Measurements from ENCODE around the gene KAT6B. TPM values are rescaled to one million over a fixed set of nuclear protein-coding genes. Genes with fewer than 3 reads are reported as not detected.
"Not testable (repeated sequence)": the region's sequence is repeated elsewhere in the genome, so short reads cannot be mapped to it uniquely, and the experiment has no call there.

Gene KAT6B
- 56.2 TPM for total RNA-seq

DNA sequence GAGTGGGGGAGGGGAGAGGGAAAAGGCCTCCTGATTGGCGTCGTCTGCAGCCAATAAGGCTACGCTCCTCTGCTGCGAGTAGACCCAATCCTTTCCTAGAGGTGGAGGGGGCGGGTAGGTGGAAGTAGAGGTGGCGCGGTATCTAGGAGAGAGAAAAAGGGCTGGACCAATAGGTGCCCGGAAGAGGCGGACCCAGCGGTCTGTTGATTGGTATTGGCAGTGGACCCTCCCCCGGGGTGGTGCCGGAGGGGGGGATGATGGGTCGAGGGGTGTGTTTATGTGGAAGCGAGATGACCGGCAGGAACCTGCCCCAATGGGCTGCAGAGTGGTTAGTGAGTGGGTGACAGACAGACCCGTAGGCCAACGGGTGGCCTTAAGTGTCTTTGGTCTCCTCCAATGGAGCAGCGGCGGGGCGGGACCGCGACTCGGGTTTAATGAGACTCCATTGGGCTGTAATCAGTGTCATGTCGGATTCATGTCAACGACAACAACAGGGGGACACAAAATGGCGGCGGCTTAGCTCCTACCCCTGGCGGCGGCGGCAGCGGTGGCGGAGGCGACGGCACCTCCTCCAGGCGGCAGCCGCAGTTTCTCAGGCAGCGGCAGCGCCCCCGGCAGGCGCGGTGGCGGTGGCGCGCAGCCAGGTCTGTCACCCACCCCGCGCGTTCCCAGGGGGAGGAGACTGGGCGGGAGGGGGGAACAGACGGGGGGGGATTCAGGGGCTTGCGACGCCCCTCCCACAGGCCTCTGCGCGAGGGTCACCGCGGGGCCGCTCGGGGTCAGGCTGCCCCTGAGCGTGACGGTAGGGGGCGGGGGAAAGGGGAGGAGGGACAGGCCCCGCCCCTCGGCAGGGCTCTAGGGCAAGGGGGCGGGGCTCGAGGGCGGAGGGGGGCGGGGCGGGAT, at the start of gene KAT6B:
KAT6B (plus strand) TSS at position 459 of the 903 bp plus-strand sequence. CDS start 16,258 bp downstream, outside the sequence.
- DNase-seq (ENCODE audit: low spot score): peak; percentile 100

DNA sequence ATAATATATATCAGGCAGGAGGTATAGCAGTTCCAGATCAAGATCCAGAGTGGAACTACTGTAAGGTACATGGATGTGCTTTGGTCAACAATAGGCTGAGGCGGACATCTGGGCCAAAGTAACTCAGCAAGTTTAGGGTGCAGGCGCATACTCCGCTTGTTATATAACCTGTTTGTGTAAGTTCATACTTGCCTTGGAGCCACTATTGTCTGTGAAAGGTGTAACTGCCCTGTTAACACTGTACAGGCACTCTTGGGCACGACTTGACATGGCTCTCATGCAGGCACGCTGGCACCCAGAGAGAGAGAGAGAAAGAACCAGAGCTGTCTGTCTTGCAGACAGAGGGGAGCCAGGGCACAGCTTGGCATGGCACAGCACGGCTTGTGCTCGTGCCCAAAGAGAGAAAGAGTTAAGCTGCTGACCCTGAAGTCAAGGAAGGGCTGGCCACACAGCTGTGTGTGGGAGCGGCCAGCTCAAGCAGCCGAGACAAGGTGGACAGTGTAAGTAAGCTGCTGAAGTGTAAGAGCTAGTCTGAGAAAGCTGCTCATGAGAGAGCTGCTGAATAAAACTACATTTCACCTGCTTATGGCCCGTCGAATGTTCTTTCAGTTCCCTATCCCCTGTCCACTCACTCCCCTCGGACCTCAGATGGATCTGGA, 47.8 kb upstream of the KAT6B start:
- DNase-seq (ENCODE audit: low spot score): no peak

DNA sequence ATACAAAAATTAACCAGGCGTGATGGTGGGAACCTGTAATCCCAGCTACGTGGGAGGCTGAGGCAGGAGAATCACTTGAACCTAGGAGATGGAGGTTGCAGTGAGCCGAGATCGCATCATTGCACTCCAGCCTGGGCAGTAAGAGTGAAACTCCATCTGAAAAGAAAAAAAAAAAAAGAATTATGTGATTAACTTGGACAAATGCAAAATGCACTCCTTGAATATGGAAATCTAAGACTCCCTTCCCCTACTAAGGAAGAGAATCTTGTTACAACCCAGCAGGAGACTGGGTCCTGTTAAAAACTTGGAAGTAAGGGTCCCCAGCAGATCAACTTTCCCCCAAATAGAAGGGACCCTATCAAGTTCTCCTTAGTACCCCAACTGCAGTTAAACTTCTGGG, 44.5 kb upstream of the KAT6B start:
- not testable (repeated sequence) for DNase-seq (ENCODE audit: low spot score)

DNA sequence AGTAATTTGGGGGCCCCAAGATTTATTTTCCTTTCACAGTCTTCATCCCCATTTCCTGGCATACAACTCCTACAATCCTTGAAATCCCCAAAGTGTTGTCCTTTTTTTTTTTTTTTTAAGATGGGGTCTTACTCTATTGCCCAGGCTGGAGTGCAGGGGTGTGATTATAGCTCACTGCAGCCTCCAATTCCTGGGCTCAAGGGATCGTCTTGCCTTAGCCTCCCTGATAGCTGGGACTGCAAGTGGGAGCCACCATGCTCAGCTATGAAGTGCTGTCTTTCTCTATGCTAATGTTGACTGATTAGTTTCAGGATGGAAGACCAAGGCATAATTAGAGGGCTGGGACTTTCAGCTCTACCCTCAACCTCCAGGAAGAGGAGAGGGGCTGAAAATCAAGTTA, 41.9 kb upstream of the KAT6B start:
- no peak for DNase-seq (ENCODE audit: low spot score)

DNA sequence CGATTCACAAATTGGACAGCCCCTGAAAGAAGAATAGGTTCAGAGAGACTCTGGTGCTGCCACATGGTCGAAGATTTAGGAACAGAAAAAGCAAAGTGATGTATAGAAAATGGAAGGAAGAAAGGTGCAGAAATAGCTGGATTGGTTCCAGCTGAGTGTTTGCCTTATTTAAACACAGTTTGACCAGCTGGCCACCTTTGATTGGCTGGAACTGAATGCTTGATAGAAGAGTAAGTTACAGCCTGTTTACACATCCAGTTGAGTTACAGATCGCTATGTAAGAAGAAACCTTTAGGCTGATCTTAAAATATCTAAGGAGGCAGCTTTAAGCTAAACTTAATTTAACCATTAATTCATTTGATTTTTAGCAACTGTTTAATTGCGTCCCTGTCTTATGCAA, 40.3 kb upstream of the KAT6B start:
- DNase-seq (ENCODE audit: low spot score): no peak

DNA sequence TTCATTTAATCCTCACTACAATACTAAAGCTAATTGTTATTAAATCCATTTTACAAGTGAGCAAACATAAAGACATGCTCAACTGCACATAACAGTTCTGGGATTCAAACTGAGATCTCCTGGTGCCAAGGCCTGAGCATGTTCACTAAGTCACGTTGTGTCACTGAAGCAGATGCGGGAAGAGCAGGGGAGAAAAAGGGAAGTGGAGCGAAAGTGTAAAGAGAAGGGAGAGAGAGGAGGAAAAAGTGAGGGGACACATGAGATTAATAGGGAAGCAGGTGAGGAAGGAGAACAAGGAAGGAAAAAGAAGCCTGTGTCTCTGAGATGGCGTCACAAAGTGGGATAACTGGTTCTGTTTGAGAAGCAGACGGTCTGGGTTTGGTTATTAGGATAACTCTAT, 38.9 kb upstream of the KAT6B start:
- DNase-seq (ENCODE audit: low spot score): no peak

DNA sequence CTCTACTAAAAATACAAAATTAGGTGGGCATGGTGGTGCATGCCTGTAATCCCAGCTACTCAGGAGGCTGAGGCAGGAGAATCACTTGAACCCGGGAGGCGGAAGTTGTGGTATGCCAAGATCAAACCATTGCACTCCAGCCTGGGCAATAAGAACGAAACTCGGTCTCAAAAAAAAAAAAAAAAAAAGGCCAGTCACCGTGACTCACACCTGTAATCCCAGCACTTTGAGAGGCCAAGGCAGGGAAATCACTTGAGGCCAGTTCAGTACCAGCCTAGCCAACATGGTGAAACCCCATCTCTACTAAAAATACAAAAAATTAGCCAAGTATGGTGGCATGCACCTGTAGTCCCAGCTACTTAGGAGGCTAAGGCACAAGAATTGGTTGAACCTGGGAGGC, 34.4 kb upstream of the KAT6B start:
- DNase-seq (ENCODE audit: low spot score): not testable (repeated sequence)

DNA sequence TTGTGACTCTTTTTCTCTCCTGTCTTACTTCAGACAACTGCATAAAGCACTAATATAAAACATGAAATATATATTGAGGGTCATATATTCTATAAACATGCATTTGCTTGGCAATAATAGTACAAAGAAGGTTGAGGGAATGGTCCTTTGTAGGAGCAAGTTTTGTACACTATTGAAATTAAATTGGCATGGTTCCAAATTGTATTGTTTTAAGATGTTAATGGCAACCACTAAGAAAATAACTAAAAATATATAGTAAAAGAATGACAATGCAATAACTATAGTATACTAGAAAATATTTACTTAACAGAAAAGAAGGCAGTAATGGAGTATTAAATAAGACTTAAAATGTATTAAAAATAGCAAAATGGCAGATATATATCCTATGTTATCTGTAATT, 33.7 kb upstream of the KAT6B start:
- no peak for DNase-seq (ENCODE audit: low spot score)

DNA sequence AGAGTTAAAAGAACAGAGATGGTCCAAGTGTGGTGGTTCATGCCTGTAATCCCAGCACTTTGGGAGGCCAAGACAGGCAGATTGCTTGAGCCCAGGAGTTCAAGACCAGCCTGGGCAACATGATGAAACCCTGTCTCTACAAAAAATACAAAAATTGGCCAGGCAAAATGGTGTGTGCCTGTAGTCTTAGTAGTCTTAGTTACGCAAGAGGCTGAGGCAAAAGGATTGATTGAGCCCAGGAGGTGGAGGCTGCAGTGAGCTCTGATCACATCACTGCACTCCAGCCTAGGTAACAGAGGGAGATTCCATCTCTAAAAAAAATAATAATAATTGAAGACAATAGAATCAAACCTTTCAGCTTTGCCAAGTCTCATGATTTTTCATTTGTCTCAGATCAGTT, 33.2 kb upstream of the KAT6B start:
- not testable (repeated sequence) for DNase-seq (ENCODE audit: low spot score)

DNA sequence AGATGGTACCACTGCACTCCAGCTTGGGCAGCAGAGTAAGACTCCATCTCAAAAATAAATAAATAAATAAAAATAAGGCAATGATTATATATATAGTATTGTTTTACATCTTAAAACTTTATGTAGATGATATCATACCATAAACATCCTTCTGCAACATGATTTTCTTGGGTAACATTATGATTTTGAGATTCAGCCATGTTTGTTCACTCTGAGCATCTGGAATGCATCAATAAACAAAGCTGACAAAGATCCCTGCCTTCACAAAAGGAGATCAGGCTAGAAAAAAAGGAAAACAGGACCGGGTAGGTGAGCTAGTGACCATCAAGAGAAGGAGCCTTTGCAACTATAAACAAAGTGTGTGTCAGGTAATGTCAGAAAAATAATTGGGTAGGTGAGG, 31.9 kb upstream of the KAT6B start:
- DNase-seq (ENCODE audit: low spot score): no peak

DNA sequence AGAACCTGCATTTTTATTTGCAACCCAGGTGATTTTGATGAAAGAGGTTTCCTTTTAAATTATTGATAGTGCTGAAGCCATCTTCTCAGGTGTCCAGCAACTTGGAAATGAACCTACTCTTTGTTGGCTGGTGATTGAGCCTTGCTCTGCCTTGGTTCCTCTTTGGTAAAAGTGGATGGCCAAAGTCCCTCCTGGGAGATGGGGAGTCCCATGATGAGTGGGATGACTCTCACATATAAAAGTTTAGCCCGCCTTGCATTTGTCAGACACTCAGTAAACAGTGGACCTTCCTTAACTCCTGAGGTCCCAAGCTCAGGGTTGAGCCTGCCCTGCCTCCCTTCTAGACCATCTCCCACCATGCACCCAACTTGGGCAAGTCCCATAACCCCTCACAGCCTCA, 28.9 kb upstream of the KAT6B start:
- no peak for DNase-seq (ENCODE audit: low spot score)

DNA sequence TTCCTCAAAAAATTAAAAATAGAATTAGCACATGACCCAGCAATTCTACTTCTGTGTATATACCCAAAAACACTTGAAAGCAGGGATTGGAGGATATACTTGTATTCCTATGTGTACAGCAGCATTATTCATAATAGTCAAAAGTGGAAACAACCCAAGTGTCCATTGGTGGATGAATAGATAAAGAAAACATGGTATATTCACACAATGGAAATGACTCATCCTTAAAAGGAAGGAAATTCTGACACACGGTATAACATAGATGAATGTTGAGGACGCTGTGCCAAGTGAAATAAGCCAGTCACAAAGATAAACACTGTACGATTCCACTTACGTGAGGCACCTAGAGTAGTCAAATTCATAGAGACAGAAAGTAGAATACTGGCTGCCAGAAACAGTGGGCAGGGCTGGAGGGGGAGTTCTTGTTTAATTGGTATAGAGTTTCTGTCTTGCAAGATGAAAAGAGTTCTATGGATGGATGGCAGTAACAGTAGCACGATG, 26.6 kb upstream of the KAT6B start:
- no peak for DNase-seq (ENCODE audit: low spot score)

DNA sequence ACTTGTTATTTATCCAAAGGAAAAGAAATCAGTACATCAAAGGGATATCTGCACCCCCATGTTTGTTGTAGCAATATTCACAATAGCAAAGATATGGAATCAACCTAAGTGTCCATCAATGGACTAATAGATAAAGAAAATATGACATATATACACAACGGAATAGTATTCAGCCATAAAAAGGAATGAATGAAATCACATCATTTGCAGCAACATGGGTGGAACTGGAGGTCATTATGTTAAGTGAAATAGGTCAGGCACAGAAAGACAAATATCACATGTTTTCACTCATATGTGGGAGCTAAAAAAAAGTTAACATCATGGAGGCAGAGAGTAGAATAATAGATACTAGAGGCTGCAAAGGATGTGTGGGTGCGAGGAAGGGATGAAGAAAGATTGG, 25.0 kb upstream of the KAT6B start:
- no peak for DNase-seq (ENCODE audit: low spot score)

DNA sequence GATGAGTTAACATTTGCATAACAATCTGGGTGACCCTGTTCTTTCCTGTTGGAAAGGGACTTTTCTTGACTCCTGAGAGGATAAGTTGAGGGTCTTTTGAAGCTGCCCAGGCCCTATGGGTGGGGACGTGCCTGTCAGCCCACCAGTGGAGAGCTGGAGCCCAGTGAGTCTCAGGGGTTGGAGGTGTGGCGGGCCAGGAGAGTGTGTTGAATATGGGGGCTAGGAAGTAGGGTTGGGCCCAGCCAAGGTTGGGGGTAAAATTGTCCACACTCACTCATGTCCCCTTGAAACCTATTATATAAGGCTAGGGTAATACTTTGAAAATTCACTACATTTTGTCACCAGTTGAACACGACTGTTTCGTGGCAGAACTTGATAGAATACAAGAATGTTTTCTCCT, 17.9 kb upstream of the KAT6B start:
- DNase-seq (ENCODE audit: low spot score): no peak

DNA sequence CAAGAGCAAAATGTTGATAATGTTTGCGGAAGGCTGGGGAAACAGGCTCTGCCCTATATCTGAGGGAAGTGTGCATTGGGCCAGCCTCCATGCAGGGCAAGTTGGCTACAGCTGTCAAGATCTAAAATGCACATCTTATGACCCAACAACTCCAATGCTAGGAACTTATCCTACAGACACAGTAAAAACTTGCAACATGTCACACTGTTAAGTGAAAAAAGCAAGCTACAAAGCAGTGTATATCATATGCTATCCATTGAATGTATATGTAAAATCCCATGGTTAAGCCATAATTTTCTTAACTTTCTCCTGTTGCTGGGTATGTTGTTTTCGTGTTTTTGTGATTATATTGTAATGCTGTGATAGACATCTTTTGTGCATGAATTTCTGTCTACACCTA, 16.3 kb upstream of the KAT6B start:
- DNase-seq (ENCODE audit: low spot score): no peak

DNA sequence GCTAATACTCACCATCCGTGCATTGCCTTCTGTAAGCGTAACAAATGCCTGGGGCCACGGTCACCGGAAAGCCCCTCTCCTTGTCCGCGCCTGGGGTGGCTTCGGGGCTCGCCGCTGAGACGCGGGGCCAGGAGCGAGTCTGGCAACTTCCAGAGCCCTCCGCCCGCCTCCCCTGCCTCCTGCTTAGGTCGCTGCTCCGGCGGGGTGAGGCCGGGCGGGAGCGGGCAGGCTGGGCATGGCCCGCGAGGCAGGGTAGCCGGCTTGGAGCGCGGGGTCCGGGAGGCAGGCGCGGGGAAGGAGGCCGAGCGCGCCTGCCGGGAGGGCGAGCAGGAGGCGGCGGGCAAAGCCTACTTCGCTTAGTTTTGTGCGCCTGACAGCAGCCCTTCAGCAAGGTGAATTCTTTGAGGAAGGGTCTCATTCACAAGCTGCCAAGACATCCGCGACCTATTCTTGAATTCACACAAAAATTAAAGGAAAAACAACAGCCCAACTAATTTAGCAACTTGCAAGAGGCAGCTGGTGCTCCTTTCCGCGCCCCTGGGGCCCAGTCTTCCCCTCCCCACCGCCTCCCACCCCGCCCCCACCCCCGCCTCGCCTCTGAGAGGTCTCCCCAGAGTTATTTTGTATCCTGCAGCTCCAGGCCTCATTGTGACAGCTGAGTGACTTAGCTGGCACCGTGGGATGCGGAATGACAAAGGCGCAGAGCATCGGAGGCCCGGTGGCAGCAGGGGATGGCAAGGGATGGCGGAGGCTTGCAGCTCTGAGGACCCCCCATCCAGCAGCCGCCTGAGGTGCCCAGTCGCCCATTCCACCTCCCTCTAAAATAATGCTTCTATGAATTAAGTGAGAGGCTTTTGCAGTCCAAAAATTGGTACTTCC, 12.8 kb upstream of the KAT6B start:
- no peak for DNase-seq (ENCODE audit: low spot score)

DNA sequence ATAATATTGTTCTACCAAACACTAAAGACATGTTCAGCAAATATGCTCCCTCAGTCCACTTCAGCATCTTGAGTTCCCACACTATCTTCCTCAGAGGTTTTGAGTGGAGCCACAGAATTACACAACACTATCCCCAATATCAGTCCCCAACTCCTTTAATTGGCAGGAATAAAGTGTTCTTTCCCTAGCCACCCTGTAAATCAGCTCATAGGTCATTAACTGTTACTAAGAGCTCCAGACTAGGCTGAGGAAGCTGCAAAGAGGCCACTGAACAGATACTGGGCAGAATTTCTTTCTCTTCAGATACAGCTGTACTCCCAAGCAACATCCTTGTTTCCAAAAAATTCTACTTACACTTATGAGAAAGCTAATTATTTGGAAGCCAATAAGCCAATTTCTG, 11.6 kb upstream of the KAT6B start:
- DNase-seq (ENCODE audit: low spot score): no peak

DNA sequence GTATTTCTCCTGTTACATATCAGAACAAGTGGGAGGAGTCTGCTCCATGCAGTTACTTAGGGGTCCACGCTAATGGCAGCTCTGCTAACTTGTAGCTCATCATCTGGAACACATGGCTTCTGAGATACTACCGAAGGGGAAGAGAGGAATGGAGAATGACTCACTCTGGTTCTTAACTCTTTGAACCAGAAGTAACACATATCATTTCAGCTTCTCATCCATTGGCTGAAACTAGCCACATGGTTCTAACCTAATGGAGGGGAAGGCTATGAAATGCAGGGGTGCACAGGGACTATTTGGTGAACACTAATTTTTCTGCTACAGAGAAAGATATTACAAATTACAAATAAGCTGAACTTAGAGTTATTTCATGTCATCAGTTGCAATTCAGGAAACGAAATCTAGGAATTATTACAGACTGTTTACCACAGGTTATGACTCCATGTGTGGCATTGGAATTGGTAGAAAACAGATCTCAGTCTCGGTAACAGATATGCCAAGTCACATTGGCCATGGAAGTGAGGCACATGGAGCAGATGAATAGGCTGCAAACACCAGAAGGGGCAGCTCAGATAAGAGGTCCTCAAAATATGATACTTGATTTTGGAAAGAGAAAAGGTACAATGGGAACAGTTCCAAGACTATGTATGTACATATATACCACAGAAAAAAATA, 9.4 kb upstream of the KAT6B start:
- DNase-seq (ENCODE audit: low spot score): no peak

DNA sequence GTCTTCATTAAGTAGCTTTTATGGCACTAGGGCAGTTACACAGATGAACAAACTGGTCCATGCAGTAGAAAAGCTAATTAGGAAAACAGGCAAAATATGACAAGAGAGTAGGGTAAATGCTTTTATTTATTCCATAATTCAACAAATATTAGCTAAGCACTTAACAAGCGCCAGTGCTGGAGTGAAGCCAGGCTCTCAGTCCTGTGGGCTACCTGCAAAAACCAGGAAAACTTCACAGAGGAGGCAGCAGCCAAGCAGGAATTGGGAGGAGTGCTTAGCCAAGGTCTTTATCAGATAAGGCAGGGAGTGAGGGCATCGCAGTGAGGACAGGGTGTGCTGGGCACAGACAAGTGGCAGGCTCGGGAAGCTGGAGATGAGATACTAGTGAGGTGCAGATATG, 4.9 kb upstream of the KAT6B start:
- DNase-seq (ENCODE audit: low spot score): no peak

DNA sequence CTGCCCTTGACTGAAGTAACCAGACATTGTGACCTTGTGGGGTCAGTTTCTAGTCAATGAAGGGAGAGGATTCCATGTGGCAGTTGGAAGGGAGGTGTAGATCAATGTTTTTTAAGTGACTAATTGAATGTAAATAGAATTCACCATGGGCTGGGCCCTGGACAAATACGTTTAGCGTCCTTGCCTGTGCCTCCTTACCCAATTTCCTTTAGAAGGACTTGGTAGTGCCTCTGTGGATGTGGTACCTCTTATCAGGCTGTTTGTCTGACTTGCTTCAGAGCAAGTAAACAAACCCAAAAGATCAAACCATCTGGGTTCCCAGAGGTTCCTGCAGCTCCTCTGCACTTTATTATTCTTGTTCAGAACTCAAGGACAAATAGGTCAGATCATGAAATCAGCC, 4.3 kb upstream of the KAT6B start:
- no peak for DNase-seq (ENCODE audit: low spot score)

DNA sequence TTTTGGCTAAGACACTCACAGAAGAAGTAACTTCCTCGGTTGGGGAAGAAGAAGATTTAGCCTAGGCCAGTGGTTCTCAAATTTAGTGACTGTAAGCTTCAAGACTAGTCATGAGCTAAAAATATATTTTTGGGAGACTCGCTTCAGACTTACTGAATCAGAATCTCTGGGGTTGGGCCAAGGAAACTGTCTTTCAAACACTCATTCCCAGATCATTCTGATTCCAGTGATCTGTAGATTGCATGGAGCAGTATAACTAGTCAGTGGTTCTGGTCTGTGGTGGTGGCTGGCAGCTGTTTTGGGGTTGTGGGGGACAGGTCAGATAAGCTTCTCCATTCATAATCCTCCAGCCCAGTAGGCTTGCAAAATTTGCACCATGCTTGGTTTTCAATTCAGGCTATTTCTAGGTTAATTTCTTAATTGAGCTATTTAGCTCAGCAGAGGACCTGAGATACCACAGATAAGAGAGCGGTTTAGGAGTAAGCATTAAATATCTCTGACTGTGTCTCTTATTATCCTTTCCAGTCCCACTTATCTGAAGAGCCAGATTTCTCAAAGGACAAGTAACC, 3.8 kb upstream of the KAT6B start:
- no peak for DNase-seq (ENCODE audit: low spot score)

Data from ureter (tissue), 1 donor.